K562 (cell line): ENCODE data around the gene PRKAR2B. TPM values are rescaled to one million over a fixed set of nuclear protein-coding genes. Genes with fewer than 3 reads are reported as not detected.

Source experiments
- ADNP ChIP-seq: fragments of 200-800 bp; sonication (Bioruptor generic); IDR thresholded peaks from 2 replicates; pipeline ENCODE4 v1.6.1; 2016; ENCODE audit warnings: missing genetic modification characterization, missing compliant biosample characterization
- BRD9 ChIP-seq: fragments of 450-650 bp; IDR thresholded peaks from 2 replicates; pipeline ENCODE4 v1.6.1; 2018; ENCODE audit warnings: low read depth; ENCODE audit not compliant: partially characterized antibody
- KDM4B ChIP-seq, 2 experiments: fragments of 450-650 bp in 1 of 2; sonication (generic) in 1 of 2; IDR thresholded peaks; 2 replicates each; pipeline ENCODE4 v1.6.1; 2016 to 2017; ENCODE audit warnings: borderline replicate concordance in 2 of 2, antibody characterized with exemption in 1 of 2, low read depth in 1 of 2, mild to moderate bottlenecking in 1 of 2
- MAFK ChIP-seq: IDR thresholded peaks from 2 replicates; pipeline ENCODE4 v1.6.1; 2011; ENCODE audit warnings: low read length, improper control_type of control experiment
- MGA ChIP-seq: fragments of 450-650 bp; IDR thresholded peaks from 2 replicates; pipeline ENCODE4 v1.6.1; 2016; ENCODE audit warnings: mild to moderate bottlenecking, moderate library complexity
- NBN ChIP-seq: fragments of 450-650 bp; IDR thresholded peaks from 2 replicates; pipeline ENCODE4 v1.6.1; 2016; ENCODE audit warnings: low read depth, mild to moderate bottlenecking
- POLR2H ChIP-seq: IDR thresholded peaks from 2 replicates; pipeline ENCODE4 v1.6.1; 2016; ENCODE audit warnings: missing genetic modification characterization, low read depth, mild to moderate bottlenecking, control low read depth, missing compliant biosample characterization, moderate library complexity
- SIN3A ChIP-seq, 2 experiments: fragments of 150-350 bp in 1 of 2; IDR thresholded peaks; 2 replicates each; pipeline ENCODE4 v1.6.1; 2011 to 2016; ENCODE audit warnings: borderline replicate concordance in 2 of 2, low read depth in 2 of 2, low read length in 2 of 2, mild to moderate bottlenecking in 2 of 2, moderate library complexity in 2 of 2; ENCODE audit not compliant: control insufficient read depth in 1 of 2
- TEAD2 ChIP-seq: fragments of 450-650 bp; IDR thresholded peaks from 2 replicates; pipeline ENCODE4 v1.6.1; 2016; ENCODE audit warnings: missing genetic modification characterization, control low read depth, missing compliant biosample characterization
- THRAP3 ChIP-seq: fragments of 450-650 bp; IDR thresholded peaks from 2 replicates; pipeline ENCODE4 v1.6.1; 2016; ENCODE audit warnings: mild to moderate bottlenecking, inconsistent platforms, borderline replicate concordance
- XRCC3 ChIP-seq: fragments of 450-650 bp; IDR thresholded peaks from 2 replicates; pipeline ENCODE4 v1.6.1; 2017; ENCODE audit warnings: mild to moderate bottlenecking, moderate library complexity
- YY1 ChIP-seq, 3 experiments: IDR thresholded peaks; 2 replicates each; pipeline ENCODE4 v1.6.1; 2011; ENCODE audit warnings: low read length in 2 of 3, mild to moderate bottlenecking in 2 of 3, moderate library complexity in 2 of 3, borderline replicate concordance in 1 of 3, control low read depth in 1 of 3, low read depth in 1 of 3; ENCODE audit not compliant: insufficient read depth in 3 of 3, insufficient replicate concordance in 2 of 3, control insufficient read depth in 1 of 3, insufficient read length in 1 of 3; ENCODE audit errors: extremely low read depth in 1 of 3
- ZNF699 ChIP-seq: fragments of 250-450 bp; sonication (Bioruptor Pico); IDR thresholded peaks from 2 replicates; pipeline ENCODE4 v1.8.0; 2021; ENCODE audit warnings: mild to moderate bottlenecking, moderate library complexity; ENCODE audit not compliant: insufficient replicate concordance
- polyA plus RNA-seq, 8 experiments: library from polyadenylated mRNA; depleted of rRNA in 4 of 8; stranded (reverse) in 5 of 8; unstranded in 3 of 8; fragments of >200 nt; fragmentation: Nextera tagmentation in 2 of 8; fragmentation: Illumina TruSeq in 1 of 8; extraction: Ambion mirVana in 2 of 8; extraction: Trizol in 1 of 8; gene quantifications; 2 replicates each; pipeline versions ENCODE4 v1.2.1 to v1.2.3, GENCODE V29; 2011 to 2014; ENCODE audit warnings: inconsistent platforms in 1 of 8, missing spikeins in 1 of 8
- total RNA-seq, 7 experiments: library from RNA; depleted of rRNA in 6 of 7; stranded (reverse); fragments of >200 nt in 6 of 7; fragmentation: Illumina TruSeq in 2 of 7; extraction: Trizol in 2 of 7; gene quantifications; 2 replicates each; pipeline versions ENCODE4 v1.2.1 to v1.2.3, GENCODE V29; 2011 to 2021; ENCODE audit warnings: low replicate concordance in 1 of 7
- TF ChIP-seq, protein P1 (sequence below): fragments of 250-450 bp; sonication (Bioruptor Pico); IDR thresholded peaks from 2 replicates; pipeline ENCODE4 v1.8.0; 2021; ENCODE audit warnings: moderate library complexity, mild to moderate bottlenecking, inconsistent platforms

PRKAR2B gene
- total and polyA plus RNA-seq, 9 of the 15 experiments (the other 6 are each of a cell fraction or from before 2014, with no cell fraction given), result 59.0 to 173 (median 129) TPM

- TF ChIP-seq MGA (no peak), YY1 (IDR thresholded peaks at IDR 0.05; ENCODE audit: borderline replicate concordance in 1 of 3, control insufficient read depth in 1 of 3, extremely low read depth in 1 of 3, insufficient read depth in 3 of 3, insufficient read length in 1 of 3, insufficient replicate concordance in 2 of 3, low read depth in 1 of 3, low read length in 2 of 3) (peak in 1 of 3 experiments; percentile 26), THRAP3 (no peak), BRD9 (peak; percentile 56), NBN (0 out of 2 replicates have a peak, but pooled peaks have one; percentile 39), ZNF699 (no peak), KDM4B (IDR thresholded peaks at IDR 0.05; ENCODE audit: borderline replicate concordance in 2 of 2, low read depth in 1 of 2) (no peak), XRCC3 (no peak), SIN3A (IDR thresholded peaks at IDR 0.05; ENCODE audit: borderline replicate concordance in 2 of 2, control insufficient read depth in 1 of 2, low read depth in 2 of 2, low read length in 2 of 2) (no peak), ADNP (tag) (peak; percentile 63), POLR2H (tag) (0 out of 2 replicates have a peak, but pooled peaks have one; percentile 29), MAFK (peak; percentile 70; the same call in 1 of the 2 replicates), TEAD2 (tag) (0 out of 2 replicates have a peak, but pooled peaks have one; percentile 30)
- TF ChIP-seq, protein P1, sequence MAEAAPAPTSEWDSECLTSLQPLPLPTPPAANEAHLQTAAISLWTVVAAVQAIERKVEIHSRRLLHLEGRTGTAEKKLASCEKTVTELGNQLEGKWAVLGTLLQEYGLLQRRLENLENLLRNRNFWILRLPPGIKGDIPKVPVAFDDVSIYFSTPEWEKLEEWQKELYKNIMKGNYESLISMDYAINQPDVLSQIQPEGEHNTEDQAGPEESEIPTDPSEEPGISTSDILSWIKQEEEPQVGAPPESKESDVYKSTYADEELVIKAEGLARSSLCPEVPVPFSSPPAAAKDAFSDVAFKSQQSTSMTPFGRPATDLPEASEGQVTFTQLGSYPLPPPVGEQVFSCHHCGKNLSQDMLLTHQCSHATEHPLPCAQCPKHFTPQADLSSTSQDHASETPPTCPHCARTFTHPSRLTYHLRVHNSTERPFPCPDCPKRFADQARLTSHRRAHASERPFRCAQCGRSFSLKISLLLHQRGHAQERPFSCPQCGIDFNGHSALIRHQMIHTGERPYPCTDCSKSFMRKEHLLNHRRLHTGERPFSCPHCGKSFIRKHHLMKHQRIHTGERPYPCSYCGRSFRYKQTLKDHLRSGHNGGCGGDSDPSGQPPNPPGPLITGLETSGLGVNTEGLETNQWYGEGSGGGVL (CRISPR knock-in tag), result no peak
Measured at GRCh38 chr7:107002529-107002998, 41.9 kb upstream of the PRKAR2B start (continued).
